Esophagus muscularis mucosa (tissue), 3 donors: Measurements from ENCODE around the gene MYO16.

Experiments used
- POLR2A ChIP-seq: fragments of 450-650 bp; IDR thresholded peaks from one replicate; pipeline ENCODE4 v1.6.1; 2017; ENCODE audit warnings: antibody characterized with exemption, moderate library complexity, mild to moderate bottlenecking, low read depth
- TF ChIP-seq, protein P1 (sequence below), 3 experiments: fragments of 200-600 bp in 2 of 3; fragments of 450-650 bp in 1 of 3; sonication (generic) in 2 of 3; IDR thresholded peaks; one replicate each; pipeline ENCODE4 v1.5.1; 2017 to 2019; ENCODE audit warnings: antibody characterized with exemption in 3 of 3, mild to moderate bottlenecking in 2 of 3, moderate library complexity in 1 of 3

GRCh38 chr13:108947551-108948030, 318.2 kb downstream of the MYO16 start:
- TF ChIP-seq, protein P1, sequence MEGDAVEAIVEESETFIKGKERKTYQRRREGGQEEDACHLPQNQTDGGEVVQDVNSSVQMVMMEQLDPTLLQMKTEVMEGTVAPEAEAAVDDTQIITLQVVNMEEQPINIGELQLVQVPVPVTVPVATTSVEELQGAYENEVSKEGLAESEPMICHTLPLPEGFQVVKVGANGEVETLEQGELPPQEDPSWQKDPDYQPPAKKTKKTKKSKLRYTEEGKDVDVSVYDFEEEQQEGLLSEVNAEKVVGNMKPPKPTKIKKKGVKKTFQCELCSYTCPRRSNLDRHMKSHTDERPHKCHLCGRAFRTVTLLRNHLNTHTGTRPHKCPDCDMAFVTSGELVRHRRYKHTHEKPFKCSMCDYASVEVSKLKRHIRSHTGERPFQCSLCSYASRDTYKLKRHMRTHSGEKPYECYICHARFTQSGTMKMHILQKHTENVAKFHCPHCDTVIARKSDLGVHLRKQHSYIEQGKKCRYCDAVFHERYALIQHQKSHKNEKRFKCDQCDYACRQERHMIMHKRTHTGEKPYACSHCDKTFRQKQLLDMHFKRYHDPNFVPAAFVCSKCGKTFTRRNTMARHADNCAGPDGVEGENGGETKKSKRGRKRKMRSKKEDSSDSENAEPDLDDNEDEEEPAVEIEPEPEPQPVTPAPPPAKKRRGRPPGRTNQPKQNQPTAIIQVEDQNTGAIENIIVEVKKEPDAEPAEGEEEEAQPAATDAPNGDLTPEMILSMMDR (IDR thresholded peaks at IDR 0.05), result no peak
- no peak for TF ChIP-seq POLR2A
